Thoracic aorta (tissue), 2 donors: ENCODE measurements around the gene TNFAIP2. TPM values are rescaled to one million over a fixed set of nuclear protein-coding genes. Genes with fewer than 3 reads are reported as not detected.

Source experiments
- ATAC-seq: fragments of 150-250 bp; one replicate; pipeline ENCODE4 v1.8.0; 2017; ENCODE audit warnings: low read depth; ENCODE audit not compliant: insufficient number of reproducible peaks, low FRiP score
- DNase-seq: peaks from one replicate; pipeline ENCODE4 v3.0.0-alpha.2; 2020; ENCODE audit warnings: low spot score
- H3K27ac ChIP-seq, 2 donors: fragments of 200-600 bp; sonication (generic); 1 replicate in 1 of 2; 2 replicates in 1 of 2; pipeline ENCODE4 v1.5.1; 2016; ENCODE audit warnings: mild to moderate bottlenecking in 2 of 2, moderate library complexity in 2 of 2
- H3K27me3 ChIP-seq: fragments of 200-600 bp; sonication (generic); replicated peaks from 2 replicates; pipeline ENCODE4 v1.6.0; 2016; ENCODE audit warnings: mild to moderate bottlenecking; ENCODE audit not compliant: insufficient read depth
- H3K36me3 ChIP-seq: fragments of 200-600 bp; sonication (generic); one replicate; pipeline ENCODE4 v1.5.1; 2016
- H3K4me1 ChIP-seq, 2 donors: fragments of 200-600 bp; sonication (generic); 1 replicate in 1 of 2; 2 replicates in 1 of 2; pipeline versions ENCODE4 v1.5.1 to v1.6.0; 2016; ENCODE audit warnings: low read depth in 2 of 2, mild to moderate bottlenecking in 1 of 2; ENCODE audit not compliant: control insufficient read depth in 1 of 2
- H3K4me3 ChIP-seq: fragments of 200-600 bp; sonication (generic); 2 replicates; pipeline ENCODE4 v1.5.1; 2016; ENCODE audit warnings: mild to moderate bottlenecking
- H3K9me3 ChIP-seq: fragments of 200-600 bp; sonication (generic); 2 replicates; pipeline ENCODE4 v1.5.1; 2016
- CTCF ChIP-seq: fragments of 200-600 bp; sonication (generic); IDR thresholded peaks from one replicate; pipeline ENCODE4 v1.5.1; 2019; ENCODE audit warnings: antibody characterized with exemption
- total RNA-seq, 2 donors: library from RNA; depleted of rRNA; stranded (reverse); fragments of >200 nt; gene quantifications; one replicate each; pipeline versions ENCODE4 v1.1.0 to v1.2.3, GENCODE V29; 2016

The TNFAIP2 gene
- total RNA-seq, 2 donors from 2014 or later: 135 to 228 TPM

GRCh38 chr14:103129301-103130016, 6.2 kb downstream of the TNFAIP2 start:
- Histone ChIP-seq H3K4me1 (peaks cover 0 to 16% of the 10 kb centered on the region in 2 donors), H3K27ac (no peak overlapping the region), H3K27me3 (no peaks in the 10 kb centered on the region), H3K9me3 (no peaks in the 10 kb centered on the region), H3K4me3 (no peak overlapping the region), H3K36me3 (no peaks in the 10 kb centered on the region)
- TF ChIP-seq CTCF: no peak
- DNase-seq: no peak
- no peak for ATAC-seq

- DNase-seq (no peak), ATAC-seq (no peak)
- Histone ChIP-seq H3K27me3 (no peaks in the 10 kb centered on the region), H3K27ac (no peak overlapping the region), H3K36me3 (no peaks in the 10 kb centered on the region), H3K9me3 (no peaks in the 10 kb centered on the region), H3K4me3 (no peak overlapping the region), H3K4me1 (peaks cover 0 to 13% of the 10 kb centered on the region in 2 donors)
- TF ChIP-seq CTCF: no peak
Measured at GRCh38 chr14:103130017-103130764, 6.9 kb downstream of the TNFAIP2 start.

GRCh38 chr14:103130965-103131364, 7.7 kb downstream of the TNFAIP2 start:
- no peak overlapping the region for H3K27ac ChIP-seq

GRCh38 chr14:103131580-103131979, 8.3 kb downstream of the TNFAIP2 start:
- H3K4me1 ChIP-seq: peaks cover 0 to 9% of the 10 kb centered on the region in 2 donors
- ATAC-seq: no peak
- H3K27ac ChIP-seq: no peak overlapping the region
- H3K9me3 ChIP-seq: no peaks in the 10 kb centered on the region
- no peak for TF ChIP-seq CTCF
- H3K36me3 ChIP-seq: no peaks in the 10 kb centered on the region
- H3K4me3 ChIP-seq: no peak overlapping the region
- no peak for DNase-seq
- no peaks in the 10 kb centered on the region for H3K27me3 ChIP-seq

More at GRCh38 chr14:103130965-103131364, 7.7 kb downstream of the TNFAIP2 start:
- Histone ChIP-seq H3K27me3 (no peaks in the 10 kb centered on the region), H3K4me3 (no peak overlapping the region), H3K9me3 (no peaks in the 10 kb centered on the region), H3K36me3 (no peaks in the 10 kb centered on the region), H3K4me1 (peaks cover 0 to 13% of the 10 kb centered on the region in 2 donors)
- DNase-seq (no peak), ATAC-seq (no peak)
- no peak for TF ChIP-seq CTCF

GRCh38 chr14:103132381-103133209, 9.3 kb downstream of the TNFAIP2 start:
- TF ChIP-seq CTCF: no peak
- DNase-seq: no peak
- H3K4me1 ChIP-seq: peaks cover 0 to 3% of the 10 kb centered on the region in 2 donors
- no peaks in the 10 kb centered on the region for H3K9me3 ChIP-seq
- H3K4me3 ChIP-seq: no peak overlapping the region
- no peaks in the 10 kb centered on the region for H3K27me3 ChIP-seq
- H3K36me3 ChIP-seq: no peaks in the 10 kb centered on the region
- no peak overlapping the region for H3K27ac ChIP-seq
- no peak for ATAC-seq
